ENCODE results near the gene TMSB15C. TPM values are rescaled to one million over a fixed set of nuclear protein-coding genes. Genes with fewer than 3 reads are reported as not detected.
A peak's percentile ranks its signal among the peaks of the same experiment; 100 is the strongest.
"Not testable (repeated sequence)": the region's sequence is repeated elsewhere in the genome, so short reads cannot be mapped to it uniquely, and the experiment has no call there.

Gene TMSB15C
- total RNA-seq: 1 to 10 TPM in 2 of 4 donors, under 1 TPM in 2; 0.40 to 1.4 (median 0.99) TPM
- polyA plus RNA-seq: 0.52 TPM
- long read RNA-seq, donor 1: 0 reads
- long read RNA-seq, donor 2: 0 reads
- long read RNA-seq, donor 3: 0 reads
- long read RNA-seq, donor 4, partial matches to known transcripts: 0 of 2 reads
- long read RNA-seq, donor 4, other reads (novel, unspliced or antisense): 1 of 2 reads

DNA sequence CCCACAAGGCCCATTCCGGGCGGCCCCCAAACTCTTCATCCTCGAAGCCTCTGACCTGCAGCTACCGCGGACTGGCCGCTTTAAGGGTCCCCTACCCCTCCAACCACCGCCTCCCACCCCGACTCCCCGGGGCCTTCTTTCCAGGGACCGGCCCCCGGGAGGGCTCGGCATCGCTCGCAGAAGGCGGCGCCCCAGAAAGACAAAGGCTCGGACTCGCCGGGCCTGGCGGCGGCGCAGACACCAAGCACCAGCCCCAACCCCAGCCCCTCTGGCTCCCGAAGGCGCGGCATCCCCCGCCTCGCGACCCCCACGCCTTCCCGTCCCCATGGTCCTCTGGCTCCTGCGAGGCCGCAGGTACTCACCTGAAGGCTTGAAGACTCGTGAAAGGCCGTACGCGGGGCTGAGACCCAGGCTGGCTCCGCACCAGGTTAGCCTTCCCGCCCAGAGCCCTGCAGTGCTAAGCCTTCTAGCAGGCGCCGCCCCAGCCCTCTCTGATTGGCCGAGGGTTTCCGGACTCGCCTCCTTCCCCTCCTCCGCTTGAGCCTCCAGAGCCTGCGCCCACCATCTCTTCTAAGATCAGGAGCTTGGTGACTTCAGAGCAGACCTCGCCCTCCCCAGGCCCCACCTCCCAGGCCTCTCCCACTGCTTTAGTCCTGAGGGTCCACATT lies at the start of gene TMSB15C:
Gene TMSB15C (minus strand): TSS at position 459 of the 668 bp plus-strand sequence.
- H3K4me1 ChIP-seq (ENCODE audit: control insufficient read depth, insufficient read depth, low read length); H3K27me3 ChIP-seq (ENCODE audit: control insufficient read depth, insufficient read depth); H3K4me3 ChIP-seq (ENCODE audit: low read length); DNase-seq; intact Hi-C loops (cut with DNase I); H3K27ac ChIP-seq (ENCODE audit: low read length); H3K9me3 ChIP-seq (ENCODE audit: control insufficient read depth, low read length): not testable (repeated sequence)
- no CpG with 5 or more reads among the region's 46 CpGs for WGBS
- ATAC-seq: peak; percentile 90 to 94

DNA sequence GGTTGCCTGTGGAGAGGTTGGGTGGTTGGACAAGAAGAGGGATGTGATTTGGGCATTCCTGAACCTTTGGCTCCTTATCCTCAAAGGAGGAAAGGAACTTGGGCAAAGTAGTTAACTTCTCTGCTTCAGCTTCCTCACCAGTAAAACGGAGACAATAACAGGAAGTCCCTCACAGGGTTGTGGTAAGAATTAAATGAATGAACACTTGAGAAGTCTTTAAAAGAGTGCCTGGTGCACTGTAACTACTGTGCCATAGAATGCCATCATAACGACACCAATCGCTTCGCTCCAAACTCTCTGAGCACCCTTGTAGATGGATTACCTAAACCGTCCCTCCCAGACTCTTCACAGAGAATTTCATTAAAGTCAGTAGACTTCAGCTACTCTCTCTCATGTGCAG lies 46.8 kb upstream of the TMSB15C start:
- no peak for DNase-seq
- WGBS: 61% methylated on average over 5 of the region's 5 CpGs
- Histone ChIP-seq H3K27me3 (ENCODE audit: control insufficient read depth, insufficient read depth) (no peaks in the 10 kb centered on the region), H3K4me3 (ENCODE audit: low read length) (no peak overlapping the region), H3K27ac (ENCODE audit: low read length) (no peak overlapping the region), H3K9me3 (ENCODE audit: control insufficient read depth, low read length) (no peaks in the 10 kb centered on the region), H3K4me1 (ENCODE audit: control insufficient read depth, insufficient read depth, low read length) (no peaks in the 10 kb centered on the region)
- ATAC-seq: no peak
- intact Hi-C loops (cut with DNase I): no loop called here

DNA sequence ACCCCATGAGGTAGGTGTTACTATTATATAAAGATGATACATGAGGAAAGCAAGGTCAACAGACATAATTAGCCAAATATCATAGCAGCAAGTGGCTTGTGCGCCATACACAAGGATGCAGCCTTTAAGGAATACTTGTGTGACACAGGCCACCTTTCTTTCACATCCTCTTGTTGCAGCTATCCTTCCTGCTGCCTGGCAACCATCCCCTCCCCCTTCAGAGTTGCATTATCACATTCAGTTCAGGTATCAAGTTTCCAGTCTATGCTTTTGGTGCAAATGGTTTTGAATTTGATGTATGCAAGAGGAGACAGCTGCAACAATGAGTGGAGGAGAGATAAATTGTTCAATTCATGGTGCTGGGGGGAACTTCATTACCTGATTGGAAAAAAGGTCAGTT lies 42.7 kb upstream of the TMSB15C start:
- no peak overlapping the region for H3K4me3 ChIP-seq (ENCODE audit: low read length)
- no peak for DNase-seq
- no peak overlapping the region for H3K27ac ChIP-seq (ENCODE audit: low read length)
- H3K9me3 ChIP-seq (ENCODE audit: control insufficient read depth, low read length): no peaks in the 10 kb centered on the region
- no peak for ATAC-seq
- H3K4me1 ChIP-seq (ENCODE audit: control insufficient read depth, insufficient read depth, low read length): no peaks in the 10 kb centered on the region
- no peaks in the 10 kb centered on the region for H3K27me3 ChIP-seq (ENCODE audit: control insufficient read depth, insufficient read depth)
- intact Hi-C loops (cut with DNase I): no loop called here
- 100% methylated on average over 1 of the region's 1 CpG for WGBS

DNA sequence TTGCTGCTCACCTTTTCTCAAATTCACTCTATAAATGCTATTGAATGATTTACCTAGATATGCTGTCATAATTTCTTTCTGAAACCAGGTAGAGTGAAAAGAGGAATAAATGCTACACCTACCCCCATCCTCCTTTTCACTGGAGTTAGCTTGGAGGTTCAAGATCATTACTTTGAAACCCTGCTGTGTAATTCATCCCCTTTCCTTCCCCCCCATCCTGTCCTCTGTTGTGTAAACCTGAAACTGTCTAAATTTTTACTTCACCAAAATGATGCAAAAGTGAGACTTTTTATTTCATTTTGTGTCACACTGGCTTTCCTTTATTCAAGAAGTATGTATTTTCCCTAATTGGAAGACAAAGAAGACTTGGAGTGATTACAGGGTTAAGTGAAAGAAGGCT lies 41.7 kb upstream of the TMSB15C start:
- no peaks in the 10 kb centered on the region for H3K9me3 ChIP-seq (ENCODE audit: control insufficient read depth, low read length)
- ATAC-seq (no peak), DNase-seq (no peak)
- intact Hi-C loops (cut with DNase I): no loop called here
- H3K27ac ChIP-seq (ENCODE audit: low read length): no peak overlapping the region
- no peaks in the 10 kb centered on the region for H3K27me3 ChIP-seq (ENCODE audit: control insufficient read depth, insufficient read depth)
- no peak overlapping the region for H3K4me3 ChIP-seq (ENCODE audit: low read length)
- H3K4me1 ChIP-seq (ENCODE audit: control insufficient read depth, insufficient read depth, low read length): peaks cover 1% of the 10 kb centered on the region

DNA sequence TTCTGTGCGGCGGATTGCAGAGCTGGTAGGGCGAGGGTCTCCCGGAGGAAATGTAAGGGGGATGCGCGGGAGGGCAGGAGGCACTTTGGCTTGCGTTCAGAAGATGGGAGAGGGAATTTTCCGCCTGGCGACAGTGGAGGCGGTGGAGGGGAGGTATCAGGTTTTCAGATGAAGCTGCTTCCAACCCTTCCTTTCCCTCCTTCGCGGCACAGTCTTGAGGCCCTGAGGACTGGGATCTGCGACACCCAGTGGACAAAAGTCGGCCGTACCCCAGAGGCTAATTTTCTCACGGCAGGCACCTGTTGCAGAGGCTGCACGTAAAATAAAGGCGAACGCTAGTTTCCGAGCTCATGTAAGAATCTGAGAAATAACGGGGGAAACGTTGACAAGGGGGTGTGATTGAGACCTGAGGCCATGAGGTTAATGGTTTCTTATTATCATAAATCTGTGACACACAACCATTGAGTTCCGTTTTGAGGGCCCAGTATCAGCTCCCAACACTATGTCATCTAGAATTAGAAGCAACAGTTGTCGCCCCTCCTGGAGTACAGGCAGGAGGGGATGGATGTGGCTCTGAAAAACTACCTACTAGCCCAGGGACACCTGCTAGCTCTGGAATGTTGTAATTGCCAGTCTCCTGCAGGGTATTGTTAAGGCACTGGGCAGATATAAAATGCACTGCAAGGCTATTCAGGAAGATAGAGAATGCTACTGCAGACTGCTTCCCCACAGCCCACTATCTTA lies 37.4 kb upstream of the TMSB15C start:
- no peak overlapping the region for H3K27ac ChIP-seq (ENCODE audit: low read length)
- intact Hi-C loops (cut with DNase I): no loop called here
- no peaks in the 10 kb centered on the region for H3K27me3 ChIP-seq (ENCODE audit: control insufficient read depth, insufficient read depth)
- peak overlapping the region; percentile 75 for H3K4me3 ChIP-seq (ENCODE audit: low read length)
- no peaks in the 10 kb centered on the region for H3K9me3 ChIP-seq (ENCODE audit: control insufficient read depth, low read length)
- DNase-seq: peak; percentile 34 to 64 (median 60)
- 6% methylated on average over 24 of the region's 24 CpGs for WGBS
- ATAC-seq: peak; percentile 81 to 82
- peaks cover 1% of the 10 kb centered on the region for H3K4me1 ChIP-seq (ENCODE audit: control insufficient read depth, insufficient read depth, low read length)

DNA sequence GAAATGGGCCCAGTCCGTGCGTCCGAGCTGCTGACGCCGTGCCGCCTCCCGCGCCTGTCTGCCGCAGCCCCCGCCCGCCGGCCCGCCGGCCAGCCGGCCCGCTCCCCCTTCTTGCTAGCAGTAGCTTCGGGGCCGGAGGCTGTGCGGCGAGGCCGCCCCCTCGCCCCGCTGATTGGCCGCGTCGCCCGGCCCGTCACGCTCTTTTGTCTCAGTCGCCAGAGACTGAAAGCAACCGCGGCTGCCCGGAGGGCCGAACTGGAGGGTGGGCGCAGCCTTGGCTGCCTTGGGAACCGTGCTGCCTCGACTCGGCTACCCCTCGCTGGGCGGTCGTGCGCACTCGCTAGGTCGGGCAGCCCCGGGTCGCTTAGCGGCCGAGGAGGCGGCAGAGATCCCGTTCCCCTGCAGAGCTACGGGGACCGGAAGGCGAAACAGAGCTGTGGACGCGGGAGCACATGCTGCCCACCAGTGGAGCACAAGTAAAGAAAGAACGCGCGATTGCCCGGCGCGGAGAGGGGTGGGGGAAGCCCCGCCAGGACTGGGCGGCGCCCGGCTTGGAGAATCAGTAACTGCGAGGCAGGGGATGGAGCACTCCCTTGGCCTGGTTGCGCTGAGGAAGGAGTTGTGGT lies 36.4 kb upstream of the TMSB15C start, which contains the start of gene ZCCHC18:
Gene ZCCHC18 (plus strand): TSS at position 198 of the 626 bp plus-strand sequence. CDS start 1,589 bp downstream, outside the sequence.
- Histone ChIP-seq H3K9me3 (ENCODE audit: control insufficient read depth, low read length) (no peaks in the 10 kb centered on the region), H3K4me3 (ENCODE audit: low read length) (peak within 1 kb of the TSS; percentile 75), H3K4me1 (ENCODE audit: control insufficient read depth, insufficient read depth, low read length) (peaks cover 1% of the 10 kb centered on the region), H3K27ac (ENCODE audit: low read length) (peak within 1 kb of the TSS; percentile 66), H3K27me3 (ENCODE audit: control insufficient read depth, insufficient read depth) (no peaks in the 10 kb centered on the region)
- intact Hi-C loops (cut with DNase I): no loop called here
- ATAC-seq (peak; percentile 91 to 94), DNase-seq (peak; percentile 57 to 84 (median 84))
- under 1% methylated on average over 67 of the region's 67 CpGs for WGBS

DNA sequence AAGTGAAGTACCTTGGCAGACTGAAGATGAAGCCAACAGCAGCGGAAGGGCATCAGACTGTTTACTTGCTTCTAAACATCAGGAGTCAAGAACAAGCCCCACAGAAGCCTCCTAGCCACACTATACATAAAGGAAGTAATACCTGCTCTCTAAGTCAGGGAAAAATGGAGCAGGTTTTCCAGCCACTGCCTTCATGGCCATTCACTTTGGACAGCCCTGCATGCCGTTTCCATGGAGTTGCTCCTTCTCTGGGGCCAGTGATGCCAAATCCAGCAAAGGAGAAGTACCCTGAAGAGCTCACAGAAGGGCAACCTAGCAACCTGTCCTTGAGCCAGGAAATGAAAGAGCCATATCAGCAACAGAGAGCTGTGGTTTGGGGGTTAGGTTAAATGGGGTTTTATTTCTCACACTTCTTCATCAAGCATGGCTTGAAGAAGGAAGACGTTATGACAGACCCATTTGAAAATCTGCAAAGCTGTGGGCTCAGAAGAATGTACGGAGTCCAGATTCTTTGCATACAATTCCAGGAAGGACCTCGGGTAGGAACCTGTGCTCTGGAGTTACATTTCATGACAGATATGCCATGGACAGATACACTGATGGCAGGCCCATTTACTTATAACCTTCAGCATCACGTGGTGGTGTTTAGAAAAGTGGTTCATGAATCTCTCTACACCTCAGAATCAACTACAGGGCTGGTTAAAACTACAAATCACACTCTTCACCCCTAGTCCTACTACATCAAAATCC lies 34.6 kb upstream of the TMSB15C start:
- WGBS: 72% methylated on average over 6 of the region's 6 CpGs
- H3K27me3 ChIP-seq (ENCODE audit: control insufficient read depth, insufficient read depth); intact Hi-C loops (cut with DNase I); H3K27ac ChIP-seq (ENCODE audit: low read length); H3K4me1 ChIP-seq (ENCODE audit: control insufficient read depth, insufficient read depth, low read length); H3K9me3 ChIP-seq (ENCODE audit: control insufficient read depth, low read length); H3K4me3 ChIP-seq (ENCODE audit: low read length); DNase-seq; ATAC-seq: not testable (repeated sequence)

DNA sequence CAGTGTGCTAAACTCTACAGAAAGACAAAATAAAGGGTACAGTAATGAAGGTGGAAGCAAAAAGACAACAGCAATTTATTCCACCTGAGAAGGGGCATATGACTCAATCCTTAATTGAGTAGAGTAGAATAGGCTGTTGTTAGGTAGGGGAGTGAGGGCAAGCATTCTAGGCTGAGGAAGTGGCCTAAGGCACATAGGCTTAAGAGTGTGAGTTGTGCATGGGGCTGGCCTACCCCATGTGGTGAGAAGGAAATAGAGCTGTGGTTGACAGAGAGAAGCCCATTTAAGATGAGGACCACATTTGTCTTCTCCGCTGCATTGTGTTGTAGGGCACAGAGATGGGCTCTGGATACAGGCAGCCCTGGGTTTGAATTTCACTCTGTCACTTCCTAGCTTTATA lies 32.9 kb upstream of the TMSB15C start:
- Histone ChIP-seq H3K4me3 (ENCODE audit: low read length) (no peak overlapping the region), H3K4me1 (ENCODE audit: control insufficient read depth, insufficient read depth, low read length) (peaks cover 1% of the 10 kb centered on the region), H3K9me3 (ENCODE audit: control insufficient read depth, low read length) (no peaks in the 10 kb centered on the region), H3K27me3 (ENCODE audit: control insufficient read depth, insufficient read depth) (no peaks in the 10 kb centered on the region), H3K27ac (ENCODE audit: low read length) (no peak overlapping the region)
- ATAC-seq (no peak), DNase-seq (no peak)
- 96% methylated on average over 1 of the region's 1 CpG for WGBS
- intact Hi-C loops (cut with DNase I): no loop called here

DNA sequence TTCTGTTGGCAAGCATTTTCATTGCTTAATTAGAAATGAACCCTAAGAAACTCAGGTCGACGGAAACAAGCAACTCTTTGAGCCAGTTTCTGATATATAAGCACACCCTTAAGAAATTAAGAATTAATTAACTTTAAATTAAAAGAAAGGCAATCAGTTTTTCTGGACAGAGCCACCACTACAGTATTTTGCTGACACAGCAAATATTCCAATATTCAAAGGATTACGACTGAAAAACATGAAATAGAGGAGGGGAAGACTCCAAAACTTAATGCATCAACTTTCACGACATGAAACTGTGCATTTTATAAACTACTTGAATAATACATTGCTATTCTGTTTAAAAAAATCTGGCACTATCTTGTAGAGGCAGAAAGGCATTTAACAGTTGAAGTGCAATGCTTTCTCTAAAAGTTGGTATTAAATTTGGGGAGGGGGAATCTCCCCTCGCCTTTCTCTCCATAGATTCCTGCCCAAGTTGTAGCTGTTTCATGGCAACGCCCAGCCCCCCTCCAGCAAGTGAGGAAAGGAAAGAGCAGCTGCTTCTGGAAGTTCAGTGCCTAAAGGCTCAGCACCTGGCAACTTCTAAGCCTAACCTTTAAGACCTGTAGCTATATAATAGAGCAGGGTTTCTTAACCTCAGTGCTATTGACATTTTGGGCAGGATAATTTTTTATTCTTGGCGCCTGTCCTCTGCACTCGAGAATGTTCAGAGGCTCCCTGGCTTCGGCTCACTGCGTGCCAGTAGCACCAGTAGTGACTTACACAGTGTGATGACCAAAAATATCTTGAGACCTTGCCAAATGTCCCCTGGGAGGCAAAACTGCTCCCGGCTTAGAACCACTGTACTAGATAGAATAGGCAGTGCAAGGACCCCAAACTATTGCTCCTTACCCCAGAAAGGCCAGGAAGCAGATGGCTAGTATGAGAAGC lies 29.6 kb upstream of the TMSB15C start:
- ATAC-seq: peak; percentile 40 to 62

DNA sequence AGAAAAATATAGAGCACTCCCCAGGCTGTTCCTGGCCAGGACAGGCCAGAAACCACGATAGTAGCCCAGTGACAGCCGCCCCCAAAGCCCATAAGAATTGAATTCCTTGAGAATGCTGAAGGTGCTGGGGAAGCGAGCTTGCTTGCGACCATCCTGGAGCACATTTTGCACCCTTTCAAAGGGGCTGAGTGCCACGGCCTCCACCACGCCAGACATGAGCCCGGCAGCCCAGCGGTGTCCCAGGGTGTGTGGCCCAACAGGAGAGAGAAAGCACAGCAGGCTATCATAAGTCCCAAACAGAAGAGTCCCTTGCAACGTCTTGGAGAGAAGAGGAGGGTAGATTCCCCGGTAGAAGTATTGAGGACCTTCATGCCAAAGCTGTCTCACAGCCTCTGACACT lies 28.6 kb upstream of the TMSB15C start:
- intact Hi-C loops (cut with DNase I): no loop called here
- H3K27me3 ChIP-seq (ENCODE audit: control insufficient read depth, insufficient read depth): no peaks in the 10 kb centered on the region
- no peaks in the 10 kb centered on the region for H3K9me3 ChIP-seq (ENCODE audit: control insufficient read depth, low read length)
- no peaks in the 10 kb centered on the region for H3K4me1 ChIP-seq (ENCODE audit: control insufficient read depth, insufficient read depth, low read length)
- no peak overlapping the region for H3K4me3 ChIP-seq (ENCODE audit: low read length)
- ATAC-seq (no peak), DNase-seq (no peak)
- H3K27ac ChIP-seq (ENCODE audit: low read length): no peak overlapping the region
- WGBS: 94% methylated on average over 10 of the region's 10 CpGs

More for the DNA sequence above, 29.6 kb upstream of the TMSB15C start:
- H3K27me3 ChIP-seq (ENCODE audit: control insufficient read depth, insufficient read depth): no peaks in the 10 kb centered on the region
- no peaks in the 10 kb centered on the region for H3K4me1 ChIP-seq (ENCODE audit: control insufficient read depth, insufficient read depth, low read length)
- no peak overlapping the region for H3K4me3 ChIP-seq (ENCODE audit: low read length)
- no peak overlapping the region for H3K27ac ChIP-seq (ENCODE audit: low read length)
- DNase-seq: peak in 1 of 3 donors; percentile 46
- no peaks in the 10 kb centered on the region for H3K9me3 ChIP-seq (ENCODE audit: control insufficient read depth, low read length)
- 54% methylated on average over 11 of the region's 11 CpGs for WGBS
- intact Hi-C loops (cut with DNase I): no loop called here
